Kidney (tissue), 14 donors: Measurements from ENCODE around the gene ADCY10. TPM values are rescaled to one million over a fixed set of nuclear protein-coding genes. Genes with fewer than 3 reads are reported as not detected.

Experiments
- DNase-seq, 5 donors: peaks; one replicate each; pipeline ENCODE4 v3.0.0-alpha.2; 2013 to 2020
- FAIRE-seq: peaks from 2 replicates; lab custom pipeline; 2012; peaks lifted over from hg19 to GRCh38; lab: Jason Lieb, UNC
- H3K27ac ChIP-seq, 2 donors: one replicate each; pipeline ENCODE4 v1.7.0; 2013; ENCODE audit warnings: low read depth in 2 of 2, low read length in 2 of 2, inconsistent platforms in 1 of 2
- H3K27me3 ChIP-seq: one replicate; pipeline ENCODE4 v1.7.1; 2013; ENCODE audit warnings: low read length, inconsistent platforms; ENCODE audit not compliant: control insufficient read depth, insufficient read depth
- H3K36me3 ChIP-seq, 3 donors: one replicate each; pipeline versions ENCODE4 v1.7.0 to v1.7.1; 2013; ENCODE audit warnings: low read length in 3 of 3, control low read depth in 1 of 3, inconsistent platforms in 1 of 3; ENCODE audit not compliant: insufficient read depth in 3 of 3, control insufficient read depth in 2 of 3
- H3K4me1 ChIP-seq, 3 donors: one replicate each; pipeline versions ENCODE4 v1.7.0 to v1.7.1; 2013; ENCODE audit warnings: low read length in 3 of 3, inconsistent platforms in 1 of 3, low read depth in 1 of 3; ENCODE audit not compliant: control insufficient read depth in 2 of 3, insufficient read depth in 2 of 3
- H3K4me3 ChIP-seq, 3 donors: one replicate each; pipeline versions ENCODE4 v1.7.0 to v1.8.1; 2013; ENCODE audit warnings: low read length in 3 of 3, control low read depth in 1 of 3, inconsistent platforms in 1 of 3
- H3K9ac ChIP-seq, 3 donors: one replicate each; pipeline versions ENCODE4 v1.7.0 to v1.7.1; 2013; ENCODE audit warnings: low read length in 3 of 3, control low read depth in 1 of 3, inconsistent platforms in 1 of 3
- H3K9me3 ChIP-seq, 3 donors: one replicate each; pipeline versions ENCODE4 v1.7.0 to v1.7.1; 2013; ENCODE audit warnings: low read length in 3 of 3, control low read depth in 1 of 3, inconsistent platforms in 1 of 3; ENCODE audit not compliant: control insufficient read depth in 2 of 3, insufficient read depth in 1 of 3
- CTCF ChIP-seq: IDR thresholded peaks from 3 replicates; pipeline ENCODE4 v1.5.1; 2012; ENCODE audit warnings: mild to moderate bottlenecking, moderate library complexity, borderline replicate concordance; ENCODE audit not compliant: insufficient read depth; ENCODE audit errors: extremely low read depth
- intact Hi-C: fragments of 100-400 bp; cut with DNase I; formaldehyde crosslinking; loops from one replicate; pipeline ENCODE4 v1.11.1; 2022
- polyA plus RNA-seq: library from polyadenylated mRNA; stranded (reverse); fragments of 350-450 nt; fragmentation: Illumina TruSeq; extraction: RNeasy Lipid Tissue Mini Kit (QIAGEN cat#74804); gene quantifications from one replicate; pipeline ENCODE4 v1.2.3, GENCODE V29; 2014; ENCODE audit warnings: low read depth, low replicate concordance; ENCODE audit not compliant: insufficient read depth
- total RNA-seq: library from RNA; stranded (reverse); fragmentation: NEBNext Ultra II Directional; extraction: Animal tissue kit (Norgen Biotek cat#: 25700); gene quantifications from one replicate; pipeline ENCODE4 v1.2.1, GENCODE V29; 2021
- donor health status: control.
- donor health status: control.
- donor health status: control.
- donor health status: control.
- donor health status: control.
- donor health status: DM: yes; HTN: yes; CAD: no.
- donor health status: Normal renal cell carcinoma (clear cell type).

Gene ADCY10
- total and polyA plus RNA-seq, 2 donors from 2014 or later = 0.22 to 0.28 TPM

GRCh38 chr1:167764458-167765330, 149.2 kb downstream of the ADCY10 start:
- H3K4me1 ChIP-seq = no peaks in the 10 kb centered on the region
- H3K9me3 ChIP-seq = no peaks in the 10 kb centered on the region
- intact Hi-C loops = no loop called here
- H3K4me3 ChIP-seq = no peak overlapping the region
- FAIRE-seq (no peak), DNase-seq (no peak)
- no peak overlapping the region for H3K27ac ChIP-seq
- no peak for TF ChIP-seq CTCF
- no peaks in the 10 kb centered on the region for H3K27me3 ChIP-seq
- H3K36me3 ChIP-seq = peaks cover 0 to 6% (median 5%) of the 10 kb centered on the region in 3 donors
- no peak overlapping the region for H3K9ac ChIP-seq

GRCh38 chr1:167763525-167764220, 150.3 kb downstream of the ADCY10 start:
- no peaks in the 10 kb centered on the region for H3K4me1 ChIP-seq
- FAIRE-seq (no peak), DNase-seq (no peak)
- no peak overlapping the region for H3K27ac ChIP-seq
- peaks cover 0 to 3% (median 0%) of the 10 kb centered on the region in 3 donors for H3K36me3 ChIP-seq
- no peak overlapping the region for H3K4me3 ChIP-seq
- TF ChIP-seq CTCF = no peak
- intact Hi-C loops = no loop called here
- H3K27me3 ChIP-seq = no peaks in the 10 kb centered on the region
- no peak overlapping the region for H3K9ac ChIP-seq
- H3K9me3 ChIP-seq = no peaks in the 10 kb centered on the region

- Histone ChIP-seq H3K4me3 (no peak overlapping the region), H3K4me1 (no peaks in the 10 kb centered on the region), H3K27ac (no peak overlapping the region), H3K9ac (no peak overlapping the region), H3K9me3 (no peaks in the 10 kb centered on the region), H3K36me3 (peaks cover 0 to 3% (median 0%) of the 10 kb centered on the region in 3 donors), H3K27me3 (no peaks in the 10 kb centered on the region)
- no peak for DNase-seq
- TF ChIP-seq CTCF = no peak
- FAIRE-seq = no peak
- intact Hi-C loops = no loop called here
Measured at GRCh38 chr1:167762061-167762746, 151.7 kb downstream of the ADCY10 start.
